GM19240 (cell line): Measurements from ENCODE around the gene FUS.
"Not testable (repeated sequence)": the region's sequence is repeated elsewhere in the genome, so short reads cannot be mapped to it uniquely, and the experiment has no call there.

ENCODE experiments used
- DNase-seq: peaks from one replicate; pipeline ENCODE4 v3.0.0; 2011; ENCODE audit warnings: low spot score; ENCODE audit not compliant: insufficient read length

Gene FUS

DNA sequence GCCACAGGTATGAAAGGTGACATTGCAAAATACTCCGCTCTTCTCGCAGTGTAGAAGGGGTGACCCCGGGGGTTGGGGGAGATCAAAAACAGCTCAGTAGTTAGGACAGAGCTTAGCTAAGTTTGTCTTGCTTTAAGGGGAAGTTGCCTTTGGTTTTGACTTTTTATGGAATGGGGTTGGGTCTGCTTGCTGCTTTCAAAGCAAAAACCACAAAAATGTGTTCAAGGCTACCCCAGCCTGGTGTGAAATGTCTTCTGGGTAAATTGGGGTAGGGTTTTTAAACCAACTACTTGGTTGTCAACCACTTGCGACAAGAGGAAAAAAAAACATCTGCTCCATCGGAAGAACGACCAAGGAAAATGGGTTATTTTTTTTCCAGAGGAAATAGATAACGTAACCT, 6.2 kb downstream of the FUS start:
- no peak for DNase-seq

DNA sequence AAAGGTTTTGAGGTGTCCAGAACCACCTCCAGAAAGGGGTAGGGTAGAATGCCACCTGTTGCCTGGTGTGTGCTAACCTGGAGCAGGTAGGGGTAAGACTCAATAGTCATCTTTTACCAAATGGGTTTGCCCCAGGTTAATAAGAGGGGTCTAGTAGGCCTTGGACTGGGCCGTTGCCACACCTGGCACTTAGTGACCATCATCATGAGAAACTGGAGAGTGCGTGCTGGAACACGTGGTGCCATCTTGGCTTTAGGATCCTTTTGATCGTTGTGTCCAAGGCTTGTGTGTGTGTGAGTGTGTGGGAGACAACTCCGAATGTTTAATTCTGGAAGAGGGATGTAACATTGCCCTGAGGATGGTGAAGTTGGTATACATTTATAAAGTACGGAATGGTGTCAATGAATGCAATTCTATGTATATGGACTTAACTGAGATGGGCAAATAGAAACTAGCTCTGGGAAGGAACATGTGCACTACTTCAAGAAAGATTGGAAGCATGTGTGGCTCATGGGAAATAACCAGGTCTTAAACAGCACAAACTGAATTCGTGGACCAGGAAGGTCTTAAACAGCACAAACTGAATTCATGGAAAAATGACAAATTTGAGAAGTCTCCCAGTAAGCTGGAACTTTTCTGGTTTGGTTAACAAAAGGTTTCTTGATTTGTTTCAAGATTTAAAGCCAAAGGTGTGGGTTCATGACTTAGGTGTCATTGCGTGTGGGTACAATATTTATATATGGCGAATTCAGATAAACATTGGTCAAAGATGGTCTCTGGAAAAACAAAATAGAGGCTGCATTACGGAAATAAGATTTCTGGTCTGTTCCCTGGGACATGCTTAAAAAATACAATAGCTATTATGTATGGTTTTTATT, 7.2 kb downstream of the FUS start:
- no peak for DNase-seq

DNA sequence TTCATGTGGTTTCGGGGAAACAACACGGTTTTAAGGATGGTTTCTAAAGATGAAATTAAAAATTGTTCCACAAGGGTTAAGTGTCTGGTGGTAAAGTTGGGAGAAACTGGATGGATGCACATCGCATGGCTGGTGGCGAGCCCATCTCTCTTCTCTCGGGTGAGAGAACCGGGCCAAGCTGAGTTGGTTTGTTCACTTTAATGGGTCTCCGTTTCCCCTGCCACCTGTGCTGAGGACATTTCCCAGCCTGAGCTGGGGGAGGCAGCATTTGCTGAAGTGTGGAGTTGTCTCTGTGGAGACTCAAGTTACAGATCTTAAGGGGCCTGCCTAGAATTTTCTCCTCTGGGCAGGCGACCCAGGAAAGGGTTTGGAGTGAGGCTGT, 7.9 kb downstream of the FUS start:
- DNase-seq = no peak

DNA sequence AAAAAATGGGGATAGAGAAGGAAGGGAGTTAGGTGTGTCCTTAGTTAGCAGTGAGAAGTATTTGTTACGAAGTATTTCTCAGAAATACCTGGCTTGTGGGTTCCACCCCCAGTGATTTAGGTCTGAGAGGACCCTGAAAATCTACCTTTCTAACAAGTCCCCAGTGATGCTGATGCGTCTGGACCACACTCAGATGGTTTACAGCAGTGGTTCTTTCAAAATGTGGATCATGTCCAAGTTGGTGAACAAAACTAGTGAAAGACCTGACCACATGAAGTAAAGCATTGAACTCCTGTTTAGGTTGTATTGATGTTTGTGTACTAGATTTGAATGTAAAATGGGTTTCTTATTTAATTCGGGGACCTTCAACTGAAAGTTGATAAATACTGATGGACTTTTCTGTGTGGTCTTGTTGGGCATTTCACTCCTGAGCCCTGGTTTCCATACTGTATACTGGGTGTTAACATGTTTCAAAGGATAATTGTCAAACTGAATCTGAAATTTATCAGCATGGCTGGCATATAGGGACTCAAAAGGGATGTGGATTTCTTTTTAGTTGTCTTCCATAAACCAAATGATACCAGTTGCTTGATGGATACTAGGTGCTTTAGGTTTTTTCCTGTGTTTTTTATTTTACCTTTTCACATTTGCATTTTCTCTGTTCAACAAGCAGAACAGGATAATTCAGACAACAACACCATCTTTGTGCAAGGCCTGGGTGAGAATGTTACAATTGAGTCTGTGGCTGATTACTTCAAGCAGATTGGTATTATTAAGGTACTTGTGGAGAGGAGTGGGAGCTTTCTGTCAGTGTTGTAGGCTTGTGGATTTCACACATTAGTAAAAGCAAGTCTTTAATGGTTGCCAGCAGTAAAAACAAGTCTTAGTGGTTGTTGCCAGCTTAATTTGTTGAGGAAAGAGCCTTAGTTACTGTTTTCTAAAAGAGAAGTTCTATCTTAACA, 8.8 kb downstream of the FUS start:
- DNase-seq = no peak

DNA sequence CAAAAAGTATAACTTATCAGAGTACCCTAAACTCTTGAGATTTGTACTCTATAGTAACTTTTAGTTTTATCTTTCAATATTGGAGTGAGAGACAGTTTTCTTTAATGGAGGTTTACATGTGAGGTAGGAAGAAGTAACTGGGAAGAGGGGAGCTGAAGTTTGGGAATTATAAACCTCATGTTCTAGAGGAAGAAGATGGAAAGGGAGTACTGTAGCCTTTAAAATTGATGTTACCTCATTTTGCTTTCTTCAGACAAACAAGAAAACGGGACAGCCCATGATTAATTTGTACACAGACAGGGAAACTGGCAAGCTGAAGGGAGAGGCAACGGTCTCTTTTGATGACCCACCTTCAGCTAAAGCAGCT, 9.5 kb downstream of the FUS start:
- no peak for DNase-seq

DNA sequence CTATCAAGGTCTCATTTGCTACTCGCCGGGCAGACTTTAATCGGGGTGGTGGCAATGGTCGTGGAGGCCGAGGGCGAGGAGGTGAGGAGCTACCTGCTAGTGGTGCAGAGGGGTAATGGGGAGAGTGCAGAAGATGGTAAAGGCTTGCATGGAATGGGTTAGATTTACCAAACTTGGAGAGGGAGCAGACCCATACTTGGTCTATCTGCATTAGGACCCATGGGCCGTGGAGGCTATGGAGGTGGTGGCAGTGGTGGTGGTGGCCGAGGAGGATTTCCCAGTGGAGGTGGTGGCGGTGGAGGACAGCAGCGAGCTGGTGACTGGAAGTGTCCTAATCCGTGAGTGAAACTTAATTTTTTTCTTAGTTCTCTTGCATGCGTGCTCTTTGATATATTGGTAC, 10.1 kb downstream of the FUS start:
- no peak for DNase-seq

DNA sequence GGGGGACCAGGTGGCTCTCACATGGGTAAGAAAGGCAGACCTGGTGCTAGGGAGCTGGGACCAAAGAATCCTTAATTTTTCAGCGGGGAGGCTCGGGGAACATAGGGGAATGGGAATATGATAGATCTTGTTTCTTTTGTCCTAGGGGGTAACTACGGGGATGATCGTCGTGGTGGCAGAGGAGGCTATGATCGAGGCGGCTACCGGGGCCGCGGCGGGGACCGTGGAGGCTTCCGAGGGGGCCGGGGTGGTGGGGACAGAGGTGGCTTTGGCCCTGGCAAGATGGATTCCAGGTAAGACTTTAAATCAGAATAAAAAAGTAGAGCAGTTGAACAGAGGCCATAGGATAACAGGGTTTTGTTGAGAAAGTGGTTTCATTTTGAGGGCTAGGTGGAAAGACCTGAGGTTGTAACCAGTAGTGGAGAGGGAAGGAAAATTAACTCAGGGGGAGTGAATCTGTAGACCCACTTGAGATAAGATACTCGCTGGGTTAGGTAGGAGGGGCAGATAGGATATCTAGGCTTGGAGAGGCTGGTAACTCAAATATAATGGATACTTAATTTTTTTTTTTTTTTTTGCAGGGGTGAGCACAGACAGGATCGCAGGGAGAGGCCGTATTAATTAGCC, 11.0 kb downstream of the FUS start:
- DNase-seq = no peak

DNA sequence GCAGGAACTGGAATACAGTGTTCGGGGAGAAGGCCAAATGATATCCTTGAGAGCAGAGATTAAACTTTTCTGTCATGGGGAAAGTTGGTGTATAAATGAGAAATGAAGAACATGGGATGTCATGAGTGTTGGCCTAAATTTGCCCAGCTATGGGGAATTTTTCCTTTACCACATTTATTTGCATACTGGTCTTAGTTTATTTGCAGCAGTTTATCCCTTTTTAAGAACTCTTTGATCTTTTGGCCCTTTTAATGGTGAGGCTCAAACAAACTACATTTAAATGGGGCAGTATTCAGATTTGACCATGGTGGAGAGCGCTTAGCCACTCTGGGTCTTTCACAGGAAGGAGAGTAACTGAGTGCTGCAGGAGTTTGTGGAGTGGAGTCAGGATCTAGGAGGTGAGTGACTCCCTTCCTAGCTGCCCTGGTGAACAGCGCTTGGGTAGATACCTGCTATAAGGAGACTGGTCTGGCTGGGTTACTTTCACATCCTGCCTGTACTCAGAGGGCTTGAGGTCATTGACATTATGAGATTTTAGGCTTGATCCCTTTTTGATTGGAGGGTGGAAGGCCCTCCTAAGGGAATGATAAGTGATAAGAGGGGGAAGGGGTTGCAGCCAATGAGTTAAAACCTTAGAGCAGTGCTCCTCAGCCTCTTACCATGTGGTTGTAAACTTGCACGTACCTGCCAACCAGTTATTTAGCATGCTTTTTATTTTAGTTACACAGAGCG, 11.9 kb downstream of the FUS start:
- no peak for DNase-seq

DNA sequence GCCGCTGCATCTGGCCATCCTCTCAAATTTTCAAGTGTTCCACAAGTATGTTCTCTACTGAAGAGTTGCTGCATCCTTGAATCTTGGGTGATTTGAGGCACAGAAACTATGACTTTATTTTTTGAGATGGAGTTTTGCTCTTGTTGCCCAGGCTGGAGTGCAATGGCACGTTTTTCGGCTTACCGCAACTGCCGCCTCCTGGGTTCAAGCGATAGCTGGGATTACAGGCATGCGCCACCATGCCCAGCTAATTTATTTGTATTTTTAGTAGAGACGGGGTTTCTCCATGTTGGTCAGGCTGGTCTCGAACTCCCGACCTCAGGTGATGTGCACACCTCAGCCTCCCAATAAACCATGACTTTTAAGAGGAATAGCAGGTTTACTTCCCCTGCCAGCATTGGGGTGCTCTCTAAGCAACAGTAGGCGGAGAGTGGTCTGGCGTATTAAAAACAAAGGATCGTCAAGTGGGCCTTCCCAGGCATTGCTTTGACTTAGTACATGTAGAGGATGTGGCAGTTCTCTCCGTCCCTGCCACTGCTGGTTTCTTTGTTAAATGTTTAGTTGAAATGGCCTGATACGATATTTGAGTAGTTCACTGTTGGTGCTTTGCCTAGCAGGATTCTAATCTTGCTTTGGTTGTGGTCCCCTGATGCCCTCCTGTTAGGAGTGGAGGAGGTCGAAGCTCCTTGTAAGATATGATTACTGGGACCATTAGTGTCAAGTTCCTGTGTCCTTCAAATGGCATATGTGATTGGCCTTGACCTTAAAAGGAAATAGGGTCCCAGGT, 13.1 kb downstream of the FUS start:
- no peak for DNase-seq

DNA sequence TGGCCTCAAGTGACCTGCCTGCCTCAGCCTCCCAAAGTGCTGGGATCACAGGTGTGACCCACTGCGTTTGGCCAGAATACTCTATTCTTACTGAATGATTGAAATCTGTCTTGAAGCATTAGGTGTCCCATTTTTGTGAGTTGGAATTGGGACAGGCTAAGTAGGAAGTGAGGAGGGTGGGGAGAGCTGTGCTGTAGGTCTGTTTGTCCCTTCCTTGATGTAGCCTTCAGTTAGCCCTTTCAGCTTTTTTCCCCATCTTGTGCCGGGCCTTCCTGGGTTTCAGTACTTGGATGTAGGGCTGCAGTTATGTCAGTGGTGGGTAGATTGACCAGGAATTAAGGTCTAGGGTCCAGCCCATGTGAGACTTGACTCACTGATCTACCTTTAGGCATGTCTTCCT, 13.9 kb downstream of the FUS start:
- no peak for DNase-seq

DNA sequence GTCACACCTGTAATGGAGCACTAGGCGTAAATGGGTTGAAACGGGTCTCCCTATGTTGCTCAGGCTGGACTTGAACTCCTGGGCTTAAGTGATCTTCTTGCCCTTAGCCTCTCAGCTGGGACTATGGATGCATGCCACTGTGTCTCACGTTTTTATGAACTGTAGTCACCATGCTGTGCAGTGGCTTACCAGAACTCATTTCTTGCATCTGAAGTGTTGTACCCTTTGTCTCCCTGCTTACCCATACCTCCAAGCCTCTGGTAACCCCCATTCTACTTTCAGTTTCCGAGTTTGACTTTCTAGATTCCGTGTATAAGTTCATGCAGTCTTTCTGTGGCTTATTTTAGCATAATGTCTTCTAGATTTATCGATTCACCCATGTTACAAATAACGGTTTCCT, 15.0 kb downstream of the FUS start:
- DNase-seq = no peak

DNA sequence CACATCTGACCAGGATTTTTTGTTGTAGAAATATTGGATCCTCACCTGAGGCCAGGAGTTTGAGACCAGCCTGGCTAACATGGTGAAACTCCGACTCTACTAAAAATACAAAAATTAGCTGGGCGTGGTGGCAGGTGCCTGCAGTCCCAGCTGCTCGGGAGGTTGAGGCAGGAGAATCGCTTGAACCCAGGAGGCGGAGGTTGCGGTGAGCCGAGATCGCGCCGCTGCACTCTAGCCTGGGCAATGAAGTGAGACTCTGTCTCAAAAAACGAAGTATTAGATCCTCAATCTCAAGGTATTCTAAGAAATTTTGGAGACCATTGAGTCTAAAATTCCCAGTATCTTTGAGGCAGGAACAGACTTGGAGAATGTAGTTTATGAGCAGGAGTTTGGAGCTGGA, 15.9 kb downstream of the FUS start:
- not testable (repeated sequence) for DNase-seq

DNA sequence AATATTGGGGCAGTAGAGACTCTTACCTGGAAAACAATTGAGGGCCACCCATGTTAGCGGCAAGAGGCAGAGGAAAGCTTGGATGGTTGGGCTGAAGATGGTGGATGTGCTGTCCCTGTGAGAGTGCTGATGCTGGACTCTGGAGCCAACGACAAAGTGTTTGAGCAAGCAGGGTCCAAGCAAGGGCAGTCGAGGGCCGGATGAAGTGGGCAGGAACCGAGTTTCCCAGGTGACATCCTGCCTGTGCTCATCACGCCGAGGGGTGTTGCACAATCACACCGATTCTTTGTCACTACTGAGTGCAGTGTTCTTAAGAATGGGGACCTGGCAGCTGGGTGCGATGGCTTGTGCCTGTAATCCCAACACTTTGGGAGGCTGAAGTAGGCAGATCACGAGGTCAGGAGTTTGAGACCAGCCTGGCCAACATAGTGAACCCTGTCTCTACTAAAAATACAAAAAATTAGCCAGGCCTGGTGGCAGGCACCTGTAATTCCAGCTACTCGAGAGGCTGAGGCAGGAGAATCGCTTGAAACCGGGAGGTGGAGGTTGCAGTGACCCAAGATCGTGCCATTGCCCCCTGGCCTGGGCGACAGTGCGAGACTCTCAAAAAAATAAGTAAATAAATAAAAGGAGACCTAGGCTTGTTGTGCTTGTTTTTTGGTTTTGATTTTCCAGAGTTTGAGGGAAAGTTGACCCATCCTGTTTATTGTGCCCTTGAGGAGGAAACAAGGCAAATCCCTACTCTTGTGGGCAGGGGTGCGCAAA, 16.6 kb downstream of the FUS start:
- no peak for DNase-seq

DNA sequence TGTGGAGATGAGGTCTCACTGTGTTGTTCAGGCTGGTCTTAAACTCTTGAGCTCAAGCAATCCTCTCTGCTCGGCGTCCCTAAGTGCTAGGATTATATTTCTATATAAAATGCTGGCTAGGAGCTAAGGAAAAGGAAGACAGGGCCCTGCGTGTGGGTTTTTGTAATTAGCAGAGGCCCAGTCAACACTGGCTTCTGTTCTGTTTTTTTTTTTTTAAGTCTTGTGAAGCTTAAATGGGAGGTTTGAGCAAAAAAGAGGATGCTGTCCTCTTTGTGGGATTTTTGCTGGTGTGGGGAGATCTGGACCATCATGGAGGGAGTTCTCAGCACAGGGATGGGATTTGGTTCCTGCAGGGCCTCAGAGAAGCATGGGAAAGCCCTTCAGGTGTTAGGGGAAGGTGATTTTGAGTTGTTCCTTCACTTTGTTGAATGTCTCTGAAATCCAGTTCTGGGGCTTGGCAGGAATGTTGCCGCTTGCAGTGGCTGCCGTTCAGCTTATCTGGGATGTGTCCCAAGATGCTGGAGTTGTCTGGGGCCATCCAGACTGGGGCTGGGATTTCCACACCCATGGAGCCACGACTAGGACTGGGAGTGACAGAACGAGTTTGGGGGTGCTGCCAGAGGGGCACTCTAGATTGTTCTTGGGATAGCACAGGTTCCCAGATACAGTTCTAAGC, 18.4 kb downstream of the FUS start:
- DNase-seq = no peak

DNA sequence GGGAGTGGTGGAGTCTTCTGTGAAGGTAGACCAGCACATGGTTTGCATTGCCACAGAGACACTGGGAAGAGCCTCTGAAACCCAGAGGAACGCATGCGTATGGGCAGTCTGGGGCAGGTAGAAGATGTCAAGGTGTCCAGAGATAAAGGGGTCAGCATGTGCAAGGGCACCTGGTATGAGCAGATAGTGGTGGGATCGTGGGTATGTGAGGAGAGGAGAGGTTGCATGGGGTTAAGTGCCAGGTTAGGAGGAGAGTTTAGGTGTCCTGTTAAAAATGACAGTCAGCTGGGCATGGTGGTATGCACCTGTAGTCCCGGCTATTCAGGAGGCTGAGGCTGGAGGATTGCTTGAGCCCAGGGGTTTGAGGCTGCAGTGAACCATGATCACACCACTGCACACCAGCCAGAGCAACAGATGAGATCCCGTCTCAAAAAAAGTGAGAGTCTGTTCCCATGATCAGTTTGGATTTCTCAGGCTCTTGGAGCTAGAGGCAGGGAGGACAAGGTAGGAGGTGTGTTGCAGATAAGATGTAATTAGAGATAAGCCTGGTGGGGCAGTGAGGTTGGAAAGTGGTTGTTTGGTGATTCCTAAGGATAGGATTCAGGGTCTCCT, 19.6 kb downstream of the FUS start:
- no peak for DNase-seq

DNA sequence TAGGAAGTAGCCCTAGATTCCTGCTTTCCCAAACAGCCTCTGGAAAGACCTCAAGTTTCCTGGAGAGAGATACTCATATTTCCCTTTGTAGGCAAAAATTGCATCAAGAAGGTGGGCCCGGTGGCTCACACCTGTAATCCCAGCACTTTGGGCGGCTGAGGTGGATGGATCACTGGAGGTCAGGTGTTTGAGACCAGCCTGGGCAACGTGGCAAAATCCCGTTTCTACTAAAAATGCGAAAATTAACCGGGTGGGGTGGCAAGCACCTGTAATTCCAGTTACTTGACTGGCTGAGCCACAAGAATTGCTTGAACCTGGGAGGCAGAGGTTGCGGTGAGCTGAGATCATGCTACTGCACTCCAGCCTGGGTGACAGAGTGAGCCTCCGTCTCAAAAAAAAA, 20.2 kb downstream of the FUS start:
- not testable (repeated sequence) for DNase-seq

DNA sequence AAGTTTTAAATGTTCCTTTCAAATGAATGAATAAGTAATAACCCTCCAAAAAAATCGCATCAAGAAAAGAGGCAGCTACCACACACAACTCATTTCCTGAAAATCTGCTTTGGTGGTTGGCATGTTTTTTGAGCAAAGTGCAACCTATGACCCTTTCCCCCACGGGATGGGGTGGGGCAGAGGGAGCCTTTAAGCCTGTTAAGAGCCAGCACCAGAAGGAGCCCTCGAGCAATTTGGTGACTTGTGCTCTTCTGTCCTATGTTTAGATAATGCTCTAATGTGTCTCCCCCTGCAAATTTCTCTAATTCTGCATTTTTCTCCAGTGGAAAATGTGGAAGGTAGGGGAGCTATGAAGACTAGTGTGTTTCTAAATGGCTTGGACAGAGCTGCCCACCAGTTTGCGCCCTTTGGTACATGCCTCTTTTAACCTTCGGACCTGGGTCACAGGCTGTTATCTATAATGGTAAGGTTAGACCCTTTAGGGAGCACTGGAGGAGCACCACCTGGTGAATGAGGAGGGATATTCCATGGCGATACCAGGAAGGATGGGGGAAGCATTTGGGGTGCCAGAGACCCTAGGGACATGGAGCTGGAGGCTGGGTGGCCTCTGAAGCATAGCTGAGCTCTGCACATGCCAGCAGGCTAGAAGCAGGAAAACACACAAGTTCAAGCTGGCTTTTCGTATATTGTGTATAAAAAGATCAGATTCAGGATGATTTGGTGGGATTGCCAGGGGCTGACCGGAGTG, 21.1 kb downstream of the FUS start:
- no peak for DNase-seq
